Breast epithelium (tissue), 4 donors: ENCODE results near the gene MKRN1. TPM values are rescaled to one million over a fixed set of nuclear protein-coding genes. Genes with fewer than 3 reads are reported as not detected.
"Not testable (repeated sequence)": the region's sequence is repeated elsewhere in the genome, so short reads cannot be mapped to it uniquely, and the experiment has no call there.

Experiments used
- DNase-seq, 2 donors: peaks; one replicate each; pipeline ENCODE4 v3.0.0-alpha.2; 2019; ENCODE audit warnings: low spot score in 2 of 2
- H3K27ac ChIP-seq, 2 donors: fragments of 200-600 bp; sonication (generic) in 1 of 2; one replicate each; pipeline ENCODE4 v1.5.1; 2016 to 2019; ENCODE audit warnings: mild to moderate bottlenecking in 1 of 2
- H3K27me3 ChIP-seq, 2 donors: fragments of 200-600 bp; sonication (generic) in 1 of 2; one replicate each; pipeline versions ENCODE4 v1.5.1 to v1.6.0; 2017 to 2019; ENCODE audit warnings: control low read depth in 1 of 2, mild to moderate bottlenecking in 1 of 2
- H3K36me3 ChIP-seq: fragments of 200-600 bp; one replicate; pipeline ENCODE4 v1.5.1; 2019
- H3K4me1 ChIP-seq, 2 donors: fragments of 200-600 bp; sonication (generic); one replicate each; pipeline ENCODE4 v1.5.1; 2016 to 2019; ENCODE audit warnings: control low read depth in 1 of 2
- H3K4me3 ChIP-seq, 3 donors: fragments of 200-600 bp; sonication (generic); 1 replicate in 2 of 3; 2 replicates in 1 of 3; pipeline ENCODE4 v1.5.1; 2016 to 2019; ENCODE audit warnings: mild to moderate bottlenecking in 3 of 3, moderate library complexity in 2 of 3
- H3K9me3 ChIP-seq, 2 donors: fragments of 200-600 bp; sonication (generic) in 1 of 2; one replicate each; pipeline ENCODE4 v1.5.1; 2016 to 2019; ENCODE audit warnings: control low read depth in 1 of 2
- CTCF ChIP-seq, 3 donors: fragments of 450-650 bp; IDR thresholded peaks; one replicate each; pipeline ENCODE4 v1.5.1; 2016 to 2017; ENCODE audit warnings: antibody characterized with exemption in 3 of 3, mild to moderate bottlenecking in 3 of 3, moderate library complexity in 3 of 3
- POLR2A ChIP-seq: fragments of 450-650 bp; IDR thresholded peaks from one replicate; pipeline ENCODE4 v1.6.1; 2016; ENCODE audit warnings: antibody characterized with exemption, mild to moderate bottlenecking, moderate library complexity
- POLR2AphosphoS5 ChIP-seq, 3 donors: sonication (generic); formaldehyde crosslinking; IDR thresholded peaks; one replicate each; pipeline ENCODE4 v1.6.1; 2017; ENCODE audit warnings: antibody characterized with exemption in 3 of 3
- intact Hi-C: fragments of 100-400 bp; cut with DNase I; formaldehyde crosslinking; loops from one replicate; pipeline ENCODE4 v1.15.1; 2023; ENCODE audit warnings: low total_unique reads
- total RNA-seq, 3 donors: library from RNA; depleted of rRNA; stranded (reverse); fragments of >200 nt; gene quantifications; one replicate each; pipeline ENCODE4 v1.1.0, GENCODE V29; 2016

The MKRN1 gene
- total RNA-seq, 3 donors from 2014 or later: 58.7 to 96.2 (median 85.0) TPM

GRCh38 chr7:140454657-140455015 lies 24.7 kb downstream of the MKRN1 start:
- Histone ChIP-seq H3K27ac (no peak overlapping the region), H3K36me3 (peaks cover 10% of the 10 kb centered on the region), H3K9me3 (no peaks in the 10 kb centered on the region), H3K4me1 (no peaks in the 10 kb centered on the region), H3K27me3 (no peaks in the 10 kb centered on the region), H3K4me3 (no peak overlapping the region)
- intact Hi-C loops: no loop called here
- no peak for TF ChIP-seq CTCF (IDR thresholded peaks at IDR 0.05)
- no peak for TF ChIP-seq POLR2A
- TF ChIP-seq POLR2AphosphoS5 (IDR thresholded peaks at IDR 0.05): no peak
- DNase-seq: no peak

GRCh38 chr7:140453785-140454656 lies 25.3 kb downstream of the MKRN1 start:
- intact Hi-C loops, H3K27me3 ChIP-seq, DNase-seq, H3K4me3 ChIP-seq, H3K4me1 ChIP-seq, H3K27ac ChIP-seq, H3K9me3 ChIP-seq: not testable (repeated sequence)
- H3K36me3 ChIP-seq: peaks cover 10% of the 10 kb centered on the region

GRCh38 chr7:140453273-140453672 lies 26.0 kb downstream of the MKRN1 start:
- Histone ChIP-seq H3K27ac (no peak overlapping the region), H3K4me3 (no peak overlapping the region), H3K36me3 (peaks cover 10% of the 10 kb centered on the region), H3K27me3 (no peaks in the 10 kb centered on the region), H3K9me3 (no peaks in the 10 kb centered on the region), H3K4me1 (no peaks in the 10 kb centered on the region)
- TF ChIP-seq POLR2AphosphoS5 (IDR thresholded peaks at IDR 0.05) (no peak), CTCF (IDR thresholded peaks at IDR 0.05) (no peak), POLR2A (no peak)
- intact Hi-C loops: no loop called here
- no peak for DNase-seq

GRCh38 chr7:140451716-140452115 lies 27.6 kb downstream of the MKRN1 start:
- Histone ChIP-seq H3K27me3 (no peaks in the 10 kb centered on the region), H3K36me3 (peaks cover 10% of the 10 kb centered on the region), H3K4me3 (no peak overlapping the region), H3K4me1 (no peaks in the 10 kb centered on the region), H3K9me3 (no peaks in the 10 kb centered on the region), H3K27ac (no peak overlapping the region)
- intact Hi-C loops: no loop called here
- DNase-seq: no peak
- no peak for TF ChIP-seq POLR2A
- no peak for TF ChIP-seq POLR2AphosphoS5 (IDR thresholded peaks at IDR 0.05)
- TF ChIP-seq CTCF (IDR thresholded peaks at IDR 0.05): no peak

- Histone ChIP-seq H3K27me3 (no peaks in the 10 kb centered on the region), H3K4me1 (no peaks in the 10 kb centered on the region), H3K4me3 (no peak overlapping the region), H3K36me3 (no peaks in the 10 kb centered on the region), H3K27ac (no peak overlapping the region), H3K9me3 (no peaks in the 10 kb centered on the region)
- intact Hi-C loops: no loop called here
- TF ChIP-seq POLR2A (no peak), POLR2AphosphoS5 (IDR thresholded peaks at IDR 0.05) (no peak), CTCF (IDR thresholded peaks at IDR 0.05) (no peak)
- no peak for DNase-seq
Observed at GRCh38 chr7:140448781-140449480, 30.4 kb downstream of the MKRN1 start.
